WTC11 (cell line): ENCODE results near the gene MUC3A. TPM values are rescaled to one million over a fixed set of nuclear protein-coding genes. Genes with fewer than 3 reads are reported as not detected.
A peak's percentile ranks its signal among the peaks of the same experiment; 100 is the strongest.

ENCODE experiments used
- ATAC-seq: fragments of 200-7000 bp; cut with Tn5 transposase; 2 replicates; pipeline ENCODE4 v1.10.0; 2021; ENCODE audit warnings: mild to moderate bottlenecking, moderate library complexity
- CTCF ChIA-PET: fragments of 300-600 bp; sonication (Branson Sonifier 250); formaldehyde crosslinking; loops from one replicate; lab custom pipeline; 2021; ENCODE audit warnings: antibody characterized with exemption; lab: Charles Lee
- POLR2A ChIA-PET: fragments of 350-600 bp; sonication (Branson Sonifier 250); formaldehyde crosslinking; loops from one replicate; lab custom pipeline; 2021; ENCODE audit warnings: antibody characterized with exemption; lab: Charles Lee
- DNase-seq: peaks from one replicate; pipeline ENCODE4 v3.0.0; 2021; ENCODE audit warnings: low spot score
- H3K27ac Mint-ChIP-seq: 2 replicates; pipeline ENCODE4 v1.8.0; 2021; ENCODE audit warnings: mixed read lengths
- H3K27me3 Mint-ChIP-seq: 2 replicates; pipeline ENCODE4 v1.8.0; 2021; ENCODE audit warnings: low read depth, mild to moderate bottlenecking, moderate library complexity, mixed read lengths
- H3K36me3 Mint-ChIP-seq: 2 replicates; pipeline ENCODE4 v1.8.0; 2021; ENCODE audit warnings: mixed read lengths
- H3K4me1 Mint-ChIP-seq: 2 replicates; pipeline ENCODE4 v1.8.0; 2022; ENCODE audit warnings: mixed read lengths
- H3K4me3 Mint-ChIP-seq: 2 replicates; pipeline ENCODE4 v1.8.0; 2021; ENCODE audit warnings: mild to moderate bottlenecking, moderate library complexity, mixed read lengths
- H3K9me3 Mint-ChIP-seq: 2 replicates; pipeline ENCODE4 v1.8.0; 2021; ENCODE audit warnings: mixed read lengths
- ARID4B ChIP-seq: sonication (generic); formaldehyde crosslinking; IDR thresholded peaks from 2 replicates; pipeline ENCODE4 v1.8.0; 2023; ENCODE audit warnings: missing genetic modification reagents, mild to moderate bottlenecking, borderline replicate concordance
- E2F1 ChIP-seq: sonication (generic); formaldehyde crosslinking; IDR thresholded peaks from 2 replicates; pipeline ENCODE4 v1.8.0; 2022; ENCODE audit warnings: mild to moderate bottlenecking, missing genetic modification reagents
- EMX1 ChIP-seq: fragments of 250-450 bp; sonication (Bioruptor Pico); IDR thresholded peaks from 2 replicates; pipeline ENCODE4 v1.8.0; 2021; ENCODE audit warnings: mild to moderate bottlenecking
- ESRRA ChIP-seq: sonication (generic); formaldehyde crosslinking; IDR thresholded peaks from 2 replicates; pipeline ENCODE4 v1.8.1; 2022; ENCODE audit warnings: mild to moderate bottlenecking, missing genetic modification reagents, borderline replicate concordance
- ETV6 ChIP-seq: sonication (generic); formaldehyde crosslinking; IDR thresholded peaks from 2 replicates; pipeline ENCODE4 v1.8.1; 2022; ENCODE audit warnings: mild to moderate bottlenecking, missing genetic modification reagents
- IRF2 ChIP-seq: sonication (generic); formaldehyde crosslinking; IDR thresholded peaks from 2 replicates; pipeline ENCODE4 v1.8.0; 2022; ENCODE audit warnings: low read depth, missing genetic modification reagents, borderline replicate concordance
- MYBL2 ChIP-seq: sonication (generic); formaldehyde crosslinking; IDR thresholded peaks from 2 replicates; pipeline ENCODE4 v1.8.1; 2023; ENCODE audit warnings: mild to moderate bottlenecking, moderate library complexity, missing genetic modification reagents
- RELA ChIP-seq: sonication (generic); formaldehyde crosslinking; IDR thresholded peaks from 2 replicates; pipeline ENCODE4 v1.8.1; 2022; ENCODE audit warnings: missing genetic modification reagents, mild to moderate bottlenecking, borderline replicate concordance
- RORB ChIP-seq: fragments of 250-450 bp; sonication (Bioruptor Pico); IDR thresholded peaks from 2 replicates; pipeline ENCODE4 v1.9.0; 2021; ENCODE audit warnings: mild to moderate bottlenecking
- ZBTB43 ChIP-seq: sonication (generic); formaldehyde crosslinking; IDR thresholded peaks from 2 replicates; pipeline ENCODE4 v1.8.1; 2023; ENCODE audit warnings: mild to moderate bottlenecking, missing genetic modification reagents
- ZNF138 ChIP-seq: sonication (generic); formaldehyde crosslinking; conservative IDR thresholded peaks from 2 replicates; pipeline ENCODE4 v1.8.1; 2022; ENCODE audit warnings: mild to moderate bottlenecking, moderate library complexity, missing genetic modification reagents
- ZNF219 ChIP-seq: sonication (generic); formaldehyde crosslinking; IDR thresholded peaks from 2 replicates; pipeline ENCODE4 v1.8.0; 2023; ENCODE audit warnings: missing genetic modification reagents, mild to moderate bottlenecking, borderline replicate concordance
- ZNF232 ChIP-seq: sonication (generic); formaldehyde crosslinking; IDR thresholded peaks from 2 replicates; pipeline ENCODE4 v1.8.0; 2022; ENCODE audit warnings: mild to moderate bottlenecking, missing genetic modification reagents
- ZNF281 ChIP-seq: sonication (generic); formaldehyde crosslinking; IDR thresholded peaks from 2 replicates; pipeline ENCODE4 v1.8.0; 2023; ENCODE audit warnings: mild to moderate bottlenecking, missing genetic modification reagents
- ZNF317 ChIP-seq: sonication (generic); formaldehyde crosslinking; IDR thresholded peaks from 2 replicates; pipeline ENCODE4 v1.8.1; 2023; ENCODE audit warnings: low read depth, mild to moderate bottlenecking, moderate library complexity, missing genetic modification reagents, borderline replicate concordance
- ZNF416 ChIP-seq: fragments of 250-450 bp; sonication (Bioruptor Pico); IDR thresholded peaks from 2 replicates; pipeline ENCODE4 v1.9.0; 2021; ENCODE audit warnings: mild to moderate bottlenecking, inconsistent platforms
- ZNF512 ChIP-seq: sonication (generic); formaldehyde crosslinking; IDR thresholded peaks from 2 replicates; pipeline ENCODE4 v1.8.1; 2022; ENCODE audit warnings: missing genetic modification reagents, borderline replicate concordance
- total RNA-seq: library from RNA; stranded (reverse); gene quantifications from 3 replicates; pipeline ENCODE4 v1.2.3, GENCODE V29; 2021

MUC3A gene
- total RNA-seq, 1 experiment from 2014 or later: 50.6 TPM

GRCh38 chr7:101009629-101010028 lies 60.3 kb downstream of the MUC3A start:
- no peaks in the 10 kb centered on the region for H3K4me1 Mint-ChIP-seq
- ATAC-seq (no peak), DNase-seq (no peak)
- H3K4me3 Mint-ChIP-seq: no peak overlapping the region
- ChIA-PET CTCF (interaction anchor here (1.5 kb wide), 1 partner anchor 44 kb away, joined by 3 read pairs; no protein-coding TSS in a partner anchor), POLR2A (no interaction called here)
- peaks cover 15% of the 10 kb centered on the region for H3K36me3 Mint-ChIP-seq
- H3K9me3 Mint-ChIP-seq: peaks cover 5% of the 10 kb centered on the region
- H3K27me3 Mint-ChIP-seq: peaks cover 2% of the 10 kb centered on the region; the same call in 1 of the 2 replicates
- TF ChIP-seq ZBTB43 (CRISPR knock-in tag) (no peak), RELA (CRISPR knock-in tag) (no peak), ZNF219 (CRISPR knock-in tag) (no peak), ZNF138 (CRISPR knock-in tag) (no peak), MYBL2 (no peak), EMX1 (CRISPR knock-in tag) (no peak), IRF2 (CRISPR knock-in tag) (no peak), ZNF317 (no peak), ESRRA (CRISPR knock-in tag) (no peak), ZNF416 (CRISPR knock-in tag) (no peak), RORB (CRISPR knock-in tag) (no peak), ZNF232 (CRISPR knock-in tag) (no peak), ZNF281 (CRISPR knock-in tag) (no peak)
- no peak overlapping the region for H3K27ac Mint-ChIP-seq

GRCh38 chr7:101012931-101013330 lies 63.6 kb downstream of the MUC3A start:
- H3K4me3 Mint-ChIP-seq: no peak overlapping the region
- CTCF ChIA-PET: no interaction called here
- no peak overlapping the region for H3K27ac Mint-ChIP-seq
- H3K27me3 Mint-ChIP-seq: peaks cover 3% of the 10 kb centered on the region; the same call in 1 of the 2 replicates
- DNase-seq (no peak), ATAC-seq (no peak)
- no peaks in the 10 kb centered on the region for H3K9me3 Mint-ChIP-seq
- TF ChIP-seq ETV6 (CRISPR knock-in tag) (no peak), ESRRA (CRISPR knock-in tag) (no peak), ZNF512 (CRISPR knock-in tag) (no peak)
- H3K36me3 Mint-ChIP-seq: peaks cover 20% of the 10 kb centered on the region
- peaks cover 15% of the 10 kb centered on the region for H3K4me1 Mint-ChIP-seq
- POLR2A ChIA-PET: interaction anchor here (0.6 kb wide), 2 partner anchors 87 to 275 kb away, joined by 3 to 4 read pairs; no protein-coding TSS in a partner anchor

- ChIA-PET CTCF (interaction anchor here (0.7 to 1.5 kb wide), 2 partner anchors 43 to 50 kb away, joined by 3 to 4 read pairs; no protein-coding TSS in a partner anchor), POLR2A (no interaction called here)
- H3K4me1 Mint-ChIP-seq: peaks cover 21% of the 10 kb centered on the region
- H3K27me3 Mint-ChIP-seq: peaks cover 3% of the 10 kb centered on the region; the same call in 1 of the 2 replicates
- no peak overlapping the region for H3K27ac Mint-ChIP-seq
- H3K9me3 Mint-ChIP-seq: no peaks in the 10 kb centered on the region
- peak overlapping the region; percentile 78 for H3K4me3 Mint-ChIP-seq
- peaks cover 20% of the 10 kb centered on the region for H3K36me3 Mint-ChIP-seq
- ATAC-seq: no peak
- TF ChIP-seq E2F1 (no peak), ZBTB43 (CRISPR knock-in tag) (no peak), ARID4B (CRISPR knock-in tag) (no peak)
- TF ChIP-seq, all 79 proteins: peak for 0
- no peak for DNase-seq
Observed at GRCh38 chr7:101015626-101016025, 66.3 kb downstream of the MUC3A start.
